Smooth muscle cell (in vitro differentiated cells): ENCODE measurements around the gene OXTR. TPM values are rescaled to one million over a fixed set of nuclear protein-coding genes. Genes with fewer than 3 reads are reported as not detected.

Experiments
- DNase-seq: peaks from one replicate; lab custom pipeline; 2025; ENCODE audit not compliant: unreplicated experiment; lab: John Stamatoyannopoulos, UW
- H2AFZ ChIP-seq: fragments of 200-600 bp; sonication (generic); 2 replicates; pipeline ENCODE4 v1.6.0; 2016; ENCODE audit warnings: antibody characterized with exemption, low read depth, mild to moderate bottlenecking
- H3F3A ChIP-seq: fragments of 200-600 bp; sonication (generic); 2 replicates; pipeline ENCODE4 v1.6.0; 2017; ENCODE audit warnings: antibody characterized with exemption, low read depth
- H3K27ac ChIP-seq: fragments of 200-600 bp; sonication (generic); 2 replicates; pipeline ENCODE4 v1.5.1; 2016; ENCODE audit warnings: low read depth, mild to moderate bottlenecking
- H3K27me3 ChIP-seq: fragments of 200-600 bp; sonication (generic); 2 replicates; pipeline ENCODE4 v1.6.1; 2016; ENCODE audit warnings: low read depth, mild to moderate bottlenecking
- H3K36me3 ChIP-seq: fragments of 200-600 bp; sonication (generic); 2 replicates; pipeline ENCODE4 v1.5.1; 2016; ENCODE audit warnings: low read depth
- H3K4me1 ChIP-seq: fragments of 200-600 bp; sonication (generic); 2 replicates; pipeline ENCODE4 v1.5.1; 2016; ENCODE audit warnings: low read depth
- H3K4me2 ChIP-seq: fragments of 200-600 bp; sonication (generic); 2 replicates; pipeline ENCODE4 v1.6.0; 2016; ENCODE audit warnings: mild to moderate bottlenecking
- H3K4me3 ChIP-seq: fragments of 200-600 bp; sonication (generic); 2 replicates; pipeline ENCODE4 v1.5.1; 2016; ENCODE audit warnings: mild to moderate bottlenecking
- H3K79me2 ChIP-seq: fragments of 200-600 bp; sonication (generic); 2 replicates; pipeline ENCODE4 v1.6.0; 2016; ENCODE audit warnings: low read depth, mild to moderate bottlenecking
- H3K9ac ChIP-seq: fragments of 200-600 bp; sonication (generic); 2 replicates; pipeline ENCODE4 v1.6.0; 2016; ENCODE audit warnings: low read depth
- H3K9me3 ChIP-seq: fragments of 200-600 bp; sonication (generic); replicated peaks from 2 replicates; pipeline ENCODE4 v1.5.1; 2016; ENCODE audit warnings: low read depth
- H4K20me1 ChIP-seq: fragments of 200-600 bp; sonication (generic); 2 replicates; pipeline ENCODE4 v1.6.0; 2016; ENCODE audit warnings: low read depth
- WGBS: methylation state at CpG from one replicate; pipeline ENCODE4 v1.1.7; 2016; ENCODE audit warnings: low lambda C conversion rate; 5-methylcytosine and 5-hydroxymethylcytosine counted together
- polyA plus RNA-seq: library from polyadenylated mRNA; unstranded; fragments of >200 nt; fragmentation: Nextera tagmentation; extraction: Ambion mirVana; gene quantifications from 2 replicates; pipeline ENCODE4 v1.2.1, GENCODE V29; 2016
- total RNA-seq: library from RNA; depleted of rRNA; stranded (reverse); fragments of >200 nt; gene quantifications from 2 replicates; pipeline ENCODE4 v1.2.3, GENCODE V29; 2014
- TF ChIP-seq, protein P1 (sequence below): fragments of 200-600 bp; sonication (generic); IDR thresholded peaks from 2 replicates; pipeline ENCODE4 v1.5.1; 2017; ENCODE audit warnings: borderline replicate concordance, mild to moderate bottlenecking, antibody characterized with exemption; ENCODE audit not compliant: insufficient read depth, poor library complexity, severe bottlenecking

Gene OXTR
- total and polyA plus RNA-seq, 2 experiments from 2014 or later = 0.54 to 1.1 TPM

DNA sequence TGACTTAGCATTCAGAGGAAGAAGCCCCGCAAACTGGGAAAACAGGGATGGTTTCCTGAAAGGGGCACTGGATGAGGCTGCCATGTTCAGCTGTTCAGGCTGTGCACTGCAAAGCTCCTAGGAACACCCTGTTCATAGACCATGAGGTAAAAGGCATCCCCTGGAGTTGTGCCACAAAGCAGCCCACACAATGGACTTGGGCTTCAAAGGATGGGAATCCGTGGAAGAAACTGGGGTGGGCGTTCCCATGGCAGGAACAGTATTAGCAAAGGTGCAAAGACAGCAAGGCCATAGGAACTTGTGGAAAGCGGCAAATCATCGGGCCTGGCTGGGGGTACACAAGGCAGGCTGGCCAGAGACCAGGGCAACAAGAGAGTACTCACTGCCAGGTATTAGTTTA, 8.9 kb downstream of the OXTR start:
- Histone ChIP-seq H3K9ac (no peak overlapping the region), H3K4me1 (no peaks in the 10 kb centered on the region), H3K27ac (no peak overlapping the region), H3K4me2 (no peak overlapping the region), H3K4me3 (no peak overlapping the region), H3K79me2 (no peaks in the 10 kb centered on the region), H2AFZ (no peak overlapping the region), H4K20me1 (no peaks in the 10 kb centered on the region), H3K9me3 (no peaks in the 10 kb centered on the region), H3K36me3 (no peaks in the 10 kb centered on the region), H3F3A (no peaks in the 10 kb centered on the region), H3K27me3 (no peaks in the 10 kb centered on the region)
- TF ChIP-seq, protein P1, sequence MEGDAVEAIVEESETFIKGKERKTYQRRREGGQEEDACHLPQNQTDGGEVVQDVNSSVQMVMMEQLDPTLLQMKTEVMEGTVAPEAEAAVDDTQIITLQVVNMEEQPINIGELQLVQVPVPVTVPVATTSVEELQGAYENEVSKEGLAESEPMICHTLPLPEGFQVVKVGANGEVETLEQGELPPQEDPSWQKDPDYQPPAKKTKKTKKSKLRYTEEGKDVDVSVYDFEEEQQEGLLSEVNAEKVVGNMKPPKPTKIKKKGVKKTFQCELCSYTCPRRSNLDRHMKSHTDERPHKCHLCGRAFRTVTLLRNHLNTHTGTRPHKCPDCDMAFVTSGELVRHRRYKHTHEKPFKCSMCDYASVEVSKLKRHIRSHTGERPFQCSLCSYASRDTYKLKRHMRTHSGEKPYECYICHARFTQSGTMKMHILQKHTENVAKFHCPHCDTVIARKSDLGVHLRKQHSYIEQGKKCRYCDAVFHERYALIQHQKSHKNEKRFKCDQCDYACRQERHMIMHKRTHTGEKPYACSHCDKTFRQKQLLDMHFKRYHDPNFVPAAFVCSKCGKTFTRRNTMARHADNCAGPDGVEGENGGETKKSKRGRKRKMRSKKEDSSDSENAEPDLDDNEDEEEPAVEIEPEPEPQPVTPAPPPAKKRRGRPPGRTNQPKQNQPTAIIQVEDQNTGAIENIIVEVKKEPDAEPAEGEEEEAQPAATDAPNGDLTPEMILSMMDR = no peak
- WGBS = 86% methylated on average over 5 of the region's 5 CpGs
- DNase-seq = no peak

DNA sequence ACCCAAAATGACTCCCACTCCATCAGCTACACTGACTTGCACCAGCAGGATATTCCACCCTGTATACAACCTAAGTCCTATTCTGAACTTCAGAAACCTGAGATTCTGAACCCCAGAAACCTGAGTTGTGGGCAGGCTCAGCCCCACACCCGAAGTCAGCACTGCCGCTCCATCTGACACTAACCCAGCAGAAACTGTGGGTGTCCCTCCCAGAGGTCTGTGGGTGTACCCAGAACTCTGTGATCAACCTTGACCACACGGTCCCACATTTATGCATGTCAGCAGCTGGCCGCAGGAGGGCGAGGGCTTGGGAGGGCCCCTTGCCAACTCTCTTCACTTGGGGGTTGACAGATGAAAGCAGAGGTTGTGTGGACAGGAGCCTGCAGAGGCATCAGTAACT, 9.3 kb downstream of the OXTR start:
- Histone ChIP-seq H3K9ac (no peak overlapping the region), H3K27me3 (no peaks in the 10 kb centered on the region), H3K27ac (no peak overlapping the region), H4K20me1 (no peaks in the 10 kb centered on the region), H3K4me1 (no peaks in the 10 kb centered on the region), H3K9me3 (no peaks in the 10 kb centered on the region), H2AFZ (no peak overlapping the region), H3F3A (no peaks in the 10 kb centered on the region), H3K4me2 (no peak overlapping the region), H3K79me2 (no peaks in the 10 kb centered on the region), H3K4me3 (no peak overlapping the region), H3K36me3 (no peaks in the 10 kb centered on the region)
- no peak for DNase-seq
- 94% methylated on average over 5 of the region's 5 CpGs for WGBS
- TF ChIP-seq, protein P1 = no peak

DNA sequence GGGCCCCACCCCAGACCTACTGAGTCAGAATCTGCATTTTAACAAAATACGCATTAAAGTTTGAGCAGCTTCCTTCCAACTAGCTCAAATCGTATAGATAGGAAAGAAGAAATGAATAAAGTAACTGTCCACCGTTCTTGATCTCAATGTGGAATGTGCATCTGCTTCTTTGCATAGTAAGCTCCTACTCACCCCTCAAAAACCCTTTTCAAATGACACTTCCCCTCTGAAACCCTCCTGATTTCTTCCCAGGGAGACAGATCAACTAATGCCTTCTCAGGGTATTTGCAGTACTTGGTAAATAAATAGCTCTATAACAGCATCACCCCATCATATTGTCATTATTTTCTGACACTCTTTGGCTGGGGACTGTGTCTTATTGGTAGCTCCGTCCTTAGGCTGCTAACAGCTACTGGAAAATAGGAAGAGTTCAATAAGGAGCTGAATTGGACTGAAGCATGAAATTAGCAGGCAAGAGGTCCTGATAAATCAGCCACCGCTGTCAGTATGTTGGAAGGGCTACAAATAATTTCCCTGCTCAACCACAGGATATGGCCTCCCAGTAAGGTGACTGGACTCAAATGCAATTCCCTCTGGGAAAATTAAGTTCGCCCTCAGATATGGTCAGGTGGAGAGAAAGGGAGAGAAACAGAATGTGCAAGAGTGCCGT, 10.2 kb downstream of the OXTR start:
- TF ChIP-seq, protein P1 = no peak
- no peak overlapping the region for H3K4me2 ChIP-seq
- no peak overlapping the region for H3K9ac ChIP-seq
- H3K36me3 ChIP-seq = no peaks in the 10 kb centered on the region
- no peaks in the 10 kb centered on the region for H4K20me1 ChIP-seq
- no peaks in the 10 kb centered on the region for H3F3A ChIP-seq
- H3K9me3 ChIP-seq = no peaks in the 10 kb centered on the region
- no peaks in the 10 kb centered on the region for H3K79me2 ChIP-seq
- no peak overlapping the region for H2AFZ ChIP-seq
- no peak overlapping the region for H3K27ac ChIP-seq
- DNase-seq = no peak
- no peaks in the 10 kb centered on the region for H3K4me1 ChIP-seq
- WGBS = 92% methylated on average over 7 of the region's 7 CpGs
- no peaks in the 10 kb centered on the region for H3K27me3 ChIP-seq
- no peak overlapping the region for H3K4me3 ChIP-seq
